Ishikawa (cell line): ENCODE measurements around the gene KRT36.
A peak's percentile ranks its signal among the peaks of the same experiment; 100 is the strongest.

Experiments
- CEBPB ChIP-seq: IDR thresholded peaks from 2 replicates; pipeline ENCODE4 v1.6.1; 2012
- CREB1 ChIP-seq: IDR thresholded peaks from 2 replicates; pipeline ENCODE4 v1.6.1; 2012; ENCODE audit warnings: low read depth
- EGR1 ChIP-seq: IDR thresholded peaks from 2 replicates; pipeline ENCODE4 v1.6.1; 2012
- EP300 ChIP-seq: IDR thresholded peaks from 2 replicates; pipeline ENCODE4 v1.6.1; 2012; ENCODE audit warnings: borderline replicate concordance
- FOXM1 ChIP-seq: IDR thresholded peaks from 2 replicates; pipeline ENCODE4 v1.6.1; 2012; ENCODE audit warnings: low read depth, borderline replicate concordance
- NFIC ChIP-seq: IDR thresholded peaks from 2 replicates; pipeline ENCODE4 v1.6.1; 2012
- RAD21 ChIP-seq: IDR thresholded peaks from 2 replicates; pipeline ENCODE4 v1.6.1; 2012; ENCODE audit warnings: low read depth
- TAF1 ChIP-seq: IDR thresholded peaks from 2 replicates; pipeline ENCODE4 v1.6.1; 2012; ENCODE audit warnings: low read depth, mild to moderate bottlenecking
- TCF12 ChIP-seq: IDR thresholded peaks from 2 replicates; pipeline ENCODE4 v1.6.1; 2012; ENCODE audit warnings: low read depth
- TEAD4 ChIP-seq: IDR thresholded peaks from 2 replicates; pipeline ENCODE4 v1.6.1; 2012
- YY1 ChIP-seq: IDR thresholded peaks from 2 replicates; pipeline ENCODE4 v1.6.1; 2012; ENCODE audit warnings: low read depth
- ZBTB7A ChIP-seq: IDR thresholded peaks from 2 replicates; pipeline ENCODE4 v1.6.1; 2012; ENCODE audit warnings: low read depth
- TF ChIP-seq, protein P1 (sequence below): IDR thresholded peaks from 2 replicates; pipeline ENCODE4 v1.6.1; 2012
- TF ChIP-seq, protein P2 (sequence below): IDR thresholded peaks from 2 replicates; pipeline ENCODE4 v1.6.1; 2012
- TF ChIP-seq, protein P3 (sequence below): IDR thresholded peaks from 2 replicates; pipeline ENCODE4 v1.6.1; 2012; ENCODE audit warnings: low read depth, mild to moderate bottlenecking

KRT36 gene

DNA sequence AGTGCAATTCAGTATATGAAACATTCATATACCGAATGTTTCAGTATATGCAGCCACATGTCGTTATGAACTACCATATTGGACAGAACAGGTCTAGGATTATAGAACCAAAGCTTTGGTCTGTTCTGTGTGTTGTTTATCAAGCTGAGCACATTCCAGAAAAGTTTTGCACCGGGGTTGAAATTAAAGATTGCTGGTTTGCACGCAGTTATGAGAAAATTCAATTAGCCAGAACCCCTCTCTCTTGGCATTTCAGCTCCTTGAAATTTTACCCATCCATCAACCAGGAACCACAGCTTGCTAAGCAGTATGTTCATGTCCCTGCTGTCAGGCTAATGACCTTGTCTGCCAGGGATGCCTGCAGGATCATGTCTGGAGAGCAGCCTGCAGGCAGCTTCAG, 32.0 kb downstream of the KRT36 start:
- TF ChIP-seq, protein P1, sequence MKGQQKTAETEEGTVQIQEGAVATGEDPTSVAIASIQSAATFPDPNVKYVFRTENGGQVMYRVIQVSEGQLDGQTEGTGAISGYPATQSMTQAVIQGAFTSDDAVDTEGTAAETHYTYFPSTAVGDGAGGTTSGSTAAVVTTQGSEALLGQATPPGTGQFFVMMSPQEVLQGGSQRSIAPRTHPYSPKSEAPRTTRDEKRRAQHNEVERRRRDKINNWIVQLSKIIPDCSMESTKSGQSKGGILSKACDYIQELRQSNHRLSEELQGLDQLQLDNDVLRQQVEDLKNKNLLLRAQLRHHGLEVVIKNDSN, result no peak
- TF ChIP-seq TCF12 (no peak), YY1 (no peak), TEAD4 (no peak), TAF1 (no peak), ZBTB7A (no peak), FOXM1 (no peak), CEBPB (no peak), CREB1 (no peak), NFIC (no peak)
- TF ChIP-seq, protein P2, sequence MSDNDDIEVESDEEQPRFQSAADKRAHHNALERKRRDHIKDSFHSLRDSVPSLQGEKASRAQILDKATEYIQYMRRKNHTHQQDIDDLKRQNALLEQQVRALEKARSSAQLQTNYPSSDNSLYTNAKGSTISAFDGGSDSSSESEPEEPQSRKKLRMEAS, result no peak

DNA sequence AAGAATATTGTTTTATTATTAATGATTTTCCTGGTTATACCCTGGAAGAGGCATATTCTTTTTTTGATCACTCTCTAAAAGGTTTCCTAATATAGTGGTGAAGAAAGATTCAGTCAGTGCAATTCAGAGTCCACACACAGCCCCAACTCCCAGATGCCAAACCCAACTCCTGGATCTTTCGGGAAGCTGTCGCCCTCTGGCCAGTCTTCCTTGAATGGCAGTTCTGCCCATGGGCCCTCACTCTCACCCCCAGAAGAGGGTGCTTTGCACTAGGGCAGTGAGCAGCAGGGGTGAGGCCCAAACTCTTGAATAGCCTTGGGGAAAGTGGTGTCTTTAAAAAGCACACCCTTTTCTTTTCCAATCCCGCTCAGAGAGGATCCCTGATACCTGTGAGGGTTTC, 33.5 kb downstream of the KRT36 start:
- peak; percentile 30 for TF ChIP-seq RAD21
- TF ChIP-seq TEAD4, result no peak

DNA sequence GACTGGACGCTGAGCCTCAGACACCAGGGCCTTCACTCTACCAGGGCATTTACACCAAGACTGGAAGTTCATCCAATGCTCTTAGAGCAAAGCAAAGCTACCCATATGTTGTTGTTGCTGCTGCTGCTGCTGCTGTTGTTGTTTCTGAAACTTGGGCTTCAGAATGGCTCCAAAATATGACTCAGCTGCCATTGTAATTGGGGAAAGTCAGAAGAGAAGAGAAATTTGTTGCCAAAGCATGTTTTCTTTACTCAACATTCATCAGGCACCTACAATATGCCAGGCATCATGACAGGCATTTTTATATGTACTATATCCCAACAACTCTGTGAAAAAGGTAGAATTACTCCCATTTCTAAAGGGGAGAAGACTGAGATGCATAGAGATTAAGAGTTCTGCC, 34.5 kb downstream of the KRT36 start:
- TF ChIP-seq EP300 (no peak), CEBPB (no peak), TAF1 (no peak), EGR1 (no peak), YY1 (no peak), FOXM1 (no peak), RAD21 (no peak), TCF12 (no peak), NFIC (no peak), ZBTB7A (no peak), TEAD4 (no peak), CREB1 (no peak)
- TF ChIP-seq, protein P3, sequence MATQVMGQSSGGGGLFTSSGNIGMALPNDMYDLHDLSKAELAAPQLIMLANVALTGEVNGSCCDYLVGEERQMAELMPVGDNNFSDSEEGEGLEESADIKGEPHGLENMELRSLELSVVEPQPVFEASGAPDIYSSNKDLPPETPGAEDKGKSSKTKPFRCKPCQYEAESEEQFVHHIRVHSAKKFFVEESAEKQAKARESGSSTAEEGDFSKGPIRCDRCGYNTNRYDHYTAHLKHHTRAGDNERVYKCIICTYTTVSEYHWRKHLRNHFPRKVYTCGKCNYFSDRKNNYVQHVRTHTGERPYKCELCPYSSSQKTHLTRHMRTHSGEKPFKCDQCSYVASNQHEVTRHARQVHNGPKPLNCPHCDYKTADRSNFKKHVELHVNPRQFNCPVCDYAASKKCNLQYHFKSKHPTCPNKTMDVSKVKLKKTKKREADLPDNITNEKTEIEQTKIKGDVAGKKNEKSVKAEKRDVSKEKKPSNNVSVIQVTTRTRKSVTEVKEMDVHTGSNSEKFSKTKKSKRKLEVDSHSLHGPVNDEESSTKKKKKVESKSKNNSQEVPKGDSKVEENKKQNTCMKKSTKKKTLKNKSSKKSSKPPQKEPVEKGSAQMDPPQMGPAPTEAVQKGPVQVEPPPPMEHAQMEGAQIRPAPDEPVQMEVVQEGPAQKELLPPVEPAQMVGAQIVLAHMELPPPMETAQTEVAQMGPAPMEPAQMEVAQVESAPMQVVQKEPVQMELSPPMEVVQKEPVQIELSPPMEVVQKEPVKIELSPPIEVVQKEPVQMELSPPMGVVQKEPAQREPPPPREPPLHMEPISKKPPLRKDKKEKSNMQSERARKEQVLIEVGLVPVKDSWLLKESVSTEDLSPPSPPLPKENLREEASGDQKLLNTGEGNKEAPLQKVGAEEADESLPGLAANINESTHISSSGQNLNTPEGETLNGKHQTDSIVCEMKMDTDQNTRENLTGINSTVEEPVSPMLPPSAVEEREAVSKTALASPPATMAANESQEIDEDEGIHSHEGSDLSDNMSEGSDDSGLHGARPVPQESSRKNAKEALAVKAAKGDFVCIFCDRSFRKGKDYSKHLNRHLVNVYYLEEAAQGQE, result no peak
- TF ChIP-seq, protein P2, result no peak
- TF ChIP-seq, protein P1, result no peak

DNA sequence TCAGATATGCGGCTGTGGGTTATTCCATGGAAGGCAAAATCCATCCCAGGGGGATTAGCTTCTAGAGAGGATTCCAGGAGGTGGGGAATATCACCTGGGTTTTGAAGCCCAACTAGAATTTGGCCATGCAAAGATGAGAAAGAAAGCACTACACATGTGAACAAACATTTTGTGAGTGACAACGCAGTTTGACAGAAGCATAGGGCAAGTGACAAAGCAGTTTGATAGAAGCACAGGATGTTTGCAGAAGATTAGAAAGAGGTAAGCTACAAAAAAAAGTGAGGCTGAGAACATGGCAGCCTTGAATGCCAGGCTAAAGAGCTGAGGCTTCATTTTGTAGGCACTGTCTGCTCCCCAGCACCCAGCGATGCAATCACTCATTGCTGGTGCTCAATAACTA, 36.6 kb downstream of the KRT36 start:
- TF ChIP-seq EP300, result no peak
- no peak for TF ChIP-seq NFIC

DNA sequence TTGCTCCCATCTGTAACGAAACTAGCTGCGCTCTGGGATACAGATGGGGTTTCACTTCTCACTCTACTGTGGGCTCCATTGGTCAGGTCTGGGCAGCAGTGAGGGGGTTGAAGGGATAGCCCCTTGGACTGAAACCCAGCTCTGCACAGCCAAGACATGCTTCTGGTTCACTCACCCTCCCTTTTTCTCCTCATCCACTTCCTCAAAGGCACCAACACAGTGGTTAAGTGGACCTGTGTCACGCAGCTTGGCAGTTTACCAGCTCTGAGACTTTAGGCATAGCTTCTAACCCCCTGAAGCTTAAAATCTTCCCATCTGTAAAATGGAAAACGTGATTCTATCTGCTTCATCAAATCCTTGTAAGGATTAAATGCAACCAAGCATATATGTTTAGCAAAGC, 37.4 kb downstream of the KRT36 start:
- TF ChIP-seq, protein P1, result no peak
- TF ChIP-seq EP300 (no peak), CREB1 (no peak), RAD21 (no peak), TCF12 (no peak), TEAD4 (no peak), TAF1 (no peak), FOXM1 (no peak), EGR1 (no peak), CEBPB (no peak), NFIC (no peak), ZBTB7A (no peak), YY1 (no peak)
- TF ChIP-seq, protein P2, result no peak
- TF ChIP-seq, protein P3, result no peak

DNA sequence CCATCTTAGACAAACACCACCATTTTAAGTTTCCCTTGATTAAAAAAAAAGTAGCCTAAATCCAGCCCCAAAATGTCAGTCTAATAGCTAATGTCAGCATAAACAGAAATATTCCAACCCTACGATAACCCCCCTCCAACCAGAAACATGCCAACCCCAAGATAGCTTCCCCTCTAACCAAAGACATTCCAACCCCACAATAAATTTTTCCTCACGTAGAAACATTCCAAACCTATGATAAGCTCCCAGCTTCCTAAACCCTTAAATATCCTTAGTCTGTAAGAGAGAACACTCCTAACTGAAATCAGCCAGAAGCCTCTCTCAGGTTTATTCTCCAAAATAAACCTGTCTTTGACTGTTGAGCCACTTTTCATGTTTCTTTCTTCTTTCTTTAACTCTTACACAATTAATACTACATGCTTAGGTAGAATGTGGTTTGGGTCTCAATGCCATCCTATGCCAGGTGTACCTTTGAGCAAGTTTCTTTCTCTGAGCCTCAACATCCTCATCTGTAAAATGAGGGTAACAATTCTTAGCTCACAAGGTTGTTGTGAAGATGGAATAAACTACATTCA, 38.5 kb downstream of the KRT36 start:
- no peak for TF ChIP-seq CREB1
- no peak for TF ChIP-seq YY1
- TF ChIP-seq, protein P1, result no peak
- no peak for TF ChIP-seq FOXM1
- no peak for TF ChIP-seq RAD21
- TF ChIP-seq, protein P3, result no peak
- no peak for TF ChIP-seq TCF12
- TF ChIP-seq ZBTB7A, result no peak
- TF ChIP-seq TAF1, result no peak
- TF ChIP-seq EGR1, result no peak
- no peak for TF ChIP-seq EP300
- TF ChIP-seq TEAD4, result no peak
- TF ChIP-seq CEBPB, result no peak
- TF ChIP-seq, protein P2, result no peak
- no peak for TF ChIP-seq NFIC
